T-cell (primary cell): Measurements from ENCODE around the gene ANKRD52. TPM values are rescaled to one million over a fixed set of nuclear protein-coding genes. Genes with fewer than 3 reads are reported as not detected.

Experiments
- ATAC-seq, 4 experiments: fragments of 200-7000 bp in 3 of 4; fragments of 150-1000 bp in 1 of 4; cut with Tn5 transposase; replicated peaks in 1 of 4; 1 replicate in 3 of 4; 2 replicates in 1 of 4; pipeline ENCODE4 v1.10.0; 2021; ENCODE audit warnings: moderate library complexity in 3 of 4, mild to moderate bottlenecking in 2 of 4, moderate number of reproducible peaks in 1 of 4
- CTCF ChIA-PET, 2 donors: fragments of 300-600 bp; sonication (Branson Sonifier 250); formaldehyde crosslinking; loops; one replicate each; lab custom pipeline; 2022; ENCODE audit warnings: antibody characterized with exemption in 2 of 2; lab: Charles Lee
- POLR2A ChIA-PET, 2 donors: fragments of 300-600 bp; sonication (Branson Sonifier 250); formaldehyde crosslinking; loops; one replicate each; lab custom pipeline; 2022; ENCODE audit warnings: antibody characterized with exemption in 2 of 2; lab: Charles Lee
- DNase-seq, 35 experiments: peaks; one replicate each; pipeline versions ENCODE4 v3.0.0 to v3.0.0-alpha.2; 2013 to 2023
- H3K27ac ChIP-seq: one replicate; pipeline ENCODE4 v1.5.1; 2013; ENCODE audit warnings: low read length
- H3K27me3 ChIP-seq, 2 experiments: replicated peaks in 1 of 2; 1 replicate in 1 of 2; 2 replicates in 1 of 2; pipeline versions ENCODE4 v1.6.1 to v1.7.0; 2013; ENCODE audit warnings: low read length in 1 of 2, mixed read lengths in 1 of 2; ENCODE audit not compliant: control insufficient read depth in 2 of 2, insufficient read depth in 2 of 2; ENCODE audit errors: extremely low read depth in 1 of 2
- H3K36me3 ChIP-seq, 2 donors: 1 replicate in 1 of 2; 2 replicates in 1 of 2; pipeline versions ENCODE4 v1.6.1 to v1.7.0; 2013; ENCODE audit warnings: low read length in 1 of 2; ENCODE audit not compliant: control insufficient read depth in 2 of 2, insufficient read depth in 1 of 2; ENCODE audit errors: extremely low read depth in 1 of 2
- H3K4me1 ChIP-seq, 2 experiments: 1 replicate in 1 of 2; 2 replicates in 1 of 2; pipeline versions ENCODE4 v1.6.1 to v1.7.0; 2013; ENCODE audit warnings: low read length in 2 of 2, mixed read lengths in 1 of 2; ENCODE audit not compliant: insufficient read depth in 2 of 2, control insufficient read depth in 1 of 2; ENCODE audit errors: extremely low read depth in 1 of 2
- H3K4me3 ChIP-seq, 2 donors: 1 replicate in 1 of 2; 2 replicates in 1 of 2; pipeline versions ENCODE4 v1.5.1 to v1.7.0; 2013; ENCODE audit warnings: mild to moderate bottlenecking in 2 of 2, low read length in 1 of 2, moderate library complexity in 1 of 2; ENCODE audit not compliant: control insufficient read depth in 1 of 2; ENCODE audit errors: extremely low read depth in 1 of 2
- H3K9me3 ChIP-seq: 2 replicates; pipeline ENCODE4 v1.7.0; 2013
- H3K27ac Mint-ChIP-seq, 2 donors: one replicate each; pipeline ENCODE4 v1.8.0; 2020 to 2021; ENCODE audit warnings: mild to moderate bottlenecking in 2 of 2, mixed read lengths in 2 of 2
- H3K27me3 Mint-ChIP-seq, 2 donors: one replicate each; pipeline ENCODE4 v1.8.0; 2021 to 2022; ENCODE audit warnings: mixed read lengths in 2 of 2
- H3K36me3 Mint-ChIP-seq: one replicate; pipeline ENCODE4 v1.8.0; 2021; ENCODE audit warnings: mixed read lengths
- H3K4me1 Mint-ChIP-seq, 3 donors: one replicate each; pipeline ENCODE4 v1.8.0; 2020 to 2022; ENCODE audit warnings: mixed read lengths in 3 of 3, mild to moderate bottlenecking in 1 of 3
- H3K4me3 Mint-ChIP-seq, 3 donors: one replicate each; pipeline ENCODE4 v1.8.0; 2020 to 2022; ENCODE audit warnings: mild to moderate bottlenecking in 3 of 3, mixed read lengths in 3 of 3, moderate library complexity in 3 of 3
- H3K9me3 Mint-ChIP-seq, 3 donors: one replicate each; pipeline ENCODE4 v1.8.0; 2020 to 2022; ENCODE audit warnings: mixed read lengths in 3 of 3
- WGBS: methylation state at CpG from one replicate; pipeline ENCODE4 v1.1.5; 2013; ENCODE audit warnings: missing lambda C conversion rate; ENCODE audit not compliant: insufficient coverage; 5-methylcytosine and 5-hydroxymethylcytosine counted together
- total RNA-seq, 35 experiments: library from RNA in 6 of 35; stranded (reverse) in 6 of 35; fragments of 120-200 nt in 1 of 35; gene quantifications; one replicate each; pipeline versions ENCODE4 v1.2.1 to v1.2.4 and lab custom pipeline; 2013 to 2026

ANKRD52 gene
- total RNA-seq, 5 donors from 2014 or later (not counting 1 experiment from before 2014, with no cell fraction given), result 35.8 to 51.0 (median 43.1) TPM

- H3K4me1 ChIP-seq, result peaks cover 18 to 49% of the 10 kb centered on the region in 2 experiments
- Mint-ChIP-seq H3K4me1 (peaks cover 48 to 50% (median 50%) of the 10 kb centered on the region in 3 donors), H3K4me3 (peak overlapping the region; percentile 19 to 47 (median 31)), H3K27me3 (no peaks in the 10 kb centered on the region), H3K27ac (no peak overlapping the region), H3K9me3 (no peaks in the 10 kb centered on the region), H3K36me3 (peaks cover 5% of the 10 kb centered on the region)
- H3K9me3 ChIP-seq, result no peaks in the 10 kb centered on the region
- WGBS, result 100% methylated on average over 2 of the region's 9 CpGs
- H3K27ac ChIP-seq, result no peak overlapping the region
- DNase-seq (no peak), ATAC-seq (no peak)
- CTCF ChIA-PET, result no interaction called here
- peaks cover 3 to 13% of the 10 kb centered on the region in 2 donors for H3K36me3 ChIP-seq
- H3K4me3 ChIP-seq, result no peak overlapping the region
- POLR2A ChIA-PET, result no interaction called here
- H3K27me3 ChIP-seq, result no peaks in the 10 kb centered on the region
Observed at GRCh38 chr12:56219840-56220239, 38.3 kb downstream of the ANKRD52 start.

- H3K27me3 ChIP-seq, result no peaks in the 10 kb centered on the region
Observed at GRCh38 chr12:56216461-56216860, 41.7 kb downstream of the ANKRD52 start.

GRCh38 chr12:56213878-56214277 lies 44.3 kb downstream of the ANKRD52 start:
- Mint-ChIP-seq H3K27me3 (no peaks in the 10 kb centered on the region), H3K9me3 (no peaks in the 10 kb centered on the region), H3K4me1 (peaks cover 6 to 11% (median 8%) of the 10 kb centered on the region in 3 donors), H3K36me3 (peaks cover 35% of the 10 kb centered on the region), H3K27ac (no peak overlapping the region), H3K4me3 (no peak overlapping the region)
- H3K27me3 ChIP-seq, result no peaks in the 10 kb centered on the region
- ATAC-seq (no peak), DNase-seq (no peak)
- peaks cover 12 to 56% of the 10 kb centered on the region in 2 donors for H3K36me3 ChIP-seq
- ChIA-PET CTCF (interaction anchor here in 1 of 2 donors (1.5 kb wide), 1 partner anchor 8 kb away, joined by 5 read pairs; the partner anchor contains the start of gene RNF41), POLR2A (interaction anchor here (0.7 kb wide), 2 partner anchors 8 to 55 kb away, joined by 3 to 7 read pairs; partner anchors contain the start of gene MYL6 (in 1 of the 2))
- no peak overlapping the region for H3K4me3 ChIP-seq
- no peaks in the 10 kb centered on the region for H3K9me3 ChIP-seq
- H3K4me1 ChIP-seq, result no peaks in the 10 kb centered on the region
- 88% methylated on average over 4 of the region's 5 CpGs for WGBS
- H3K27ac ChIP-seq, result no peak overlapping the region

More at GRCh38 chr12:56216461-56216860, 41.7 kb downstream of the ANKRD52 start:
- Mint-ChIP-seq H3K4me3 (no peak overlapping the region), H3K27ac (no peak overlapping the region), H3K36me3 (peaks cover 23% of the 10 kb centered on the region), H3K27me3 (no peaks in the 10 kb centered on the region), H3K4me1 (peaks cover 19 to 24% (median 20%) of the 10 kb centered on the region in 3 donors), H3K9me3 (no peaks in the 10 kb centered on the region)
- Histone ChIP-seq H3K27ac (no peak overlapping the region), H3K9me3 (no peaks in the 10 kb centered on the region), H3K36me3 (peaks cover 6 to 42% of the 10 kb centered on the region in 2 donors), H3K4me3 (no peak overlapping the region), H3K4me1 (peaks cover 6 to 20% of the 10 kb centered on the region in 2 experiments)
- ChIA-PET POLR2A (interaction anchor here (0.5 to 0.7 kb wide), 4 partner anchors 17 to 249 kb away, joined by 3 to 5 read pairs (median 4); partner anchors contain the start of gene SMARCC2 (in 1 of the 2)), CTCF (interaction anchor here (0.5 to 0.9 kb wide), 4 partner anchors 10 to 92 kb away, joined by 3 to 5 read pairs (median 4); no protein-coding TSS in a partner anchor)
- ATAC-seq (no peak), DNase-seq (no peak)
- no CpG with 5 or more reads among the region's 3 CpGs for WGBS

GRCh38 chr12:56212361-56212760 lies 45.8 kb downstream of the ANKRD52 start:
- no CpG with 5 or more reads among the region's 1 CpG for WGBS
- Mint-ChIP-seq H3K9me3 (no peaks in the 10 kb centered on the region), H3K4me1 (peaks cover 6 to 11% (median 8%) of the 10 kb centered on the region in 3 donors), H3K27ac (no peak overlapping the region), H3K4me3 (no peak overlapping the region), H3K27me3 (no peaks in the 10 kb centered on the region), H3K36me3 (peaks cover 44% of the 10 kb centered on the region)
- ChIA-PET POLR2A (interaction anchor here in 1 of 2 donors (0.6 kb wide), 1 partner anchor 57 kb away, joined by 4 read pairs; no protein-coding TSS in a partner anchor), CTCF (interaction anchor here in 1 of 2 donors (0.6 to 1.5 kb wide), 2 partner anchors 10 to 1506 kb away, joined by 4 to 5 read pairs; partner anchors contain the start of gene RNF41)
- H3K27me3 ChIP-seq, result no peaks in the 10 kb centered on the region
- no peaks in the 10 kb centered on the region for H3K4me1 ChIP-seq
- no peak overlapping the region for H3K4me3 ChIP-seq
- ATAC-seq, result no peak
- H3K27ac ChIP-seq, result no peak overlapping the region
- H3K36me3 ChIP-seq, result peaks cover 12 to 66% of the 10 kb centered on the region in 2 donors
- DNase-seq, result no peak
- H3K9me3 ChIP-seq, result no peaks in the 10 kb centered on the region

GRCh38 chr12:56208006-56208405 lies 50.2 kb downstream of the ANKRD52 start:
- ATAC-seq, result no peak
- Histone ChIP-seq H3K27ac (no peak overlapping the region), H3K4me1 (no peaks in the 10 kb centered on the region), H3K9me3 (no peaks in the 10 kb centered on the region), H3K27me3 (no peaks in the 10 kb centered on the region), H3K36me3 (peaks cover 9 to 60% of the 10 kb centered on the region in 2 donors), H3K4me3 (no peak overlapping the region)
- Mint-ChIP-seq H3K4me3 (no peak overlapping the region), H3K9me3 (no peaks in the 10 kb centered on the region), H3K4me1 (peaks cover 0 to 2% (median 0%) of the 10 kb centered on the region in 3 donors), H3K36me3 (peaks cover 46% of the 10 kb centered on the region), H3K27ac (no peak overlapping the region), H3K27me3 (no peaks in the 10 kb centered on the region)
- DNase-seq, result no peak
- POLR2A ChIA-PET, result no interaction called here
- CTCF ChIA-PET, result interaction anchor here (0.7 to 0.8 kb wide), 2 partner anchors 15 to 256 kb away, joined by 3 to 4 read pairs; no protein-coding TSS in a partner anchor
- WGBS, result 97% methylated on average over 6 of the region's 6 CpGs

GRCh38 chr12:56206452-56207166 lies 51.6 kb downstream of the ANKRD52 start:
- Mint-ChIP-seq H3K27ac (peak overlapping the region; percentile 22 to 45), H3K36me3 (peaks cover 37% of the 10 kb centered on the region), H3K4me3 (no peak overlapping the region), H3K9me3 (no peaks in the 10 kb centered on the region), H3K4me1 (peaks cover 0 to 7% (median 1%) of the 10 kb centered on the region in 3 donors), H3K27me3 (no peaks in the 10 kb centered on the region)
- ChIA-PET POLR2A (interaction anchor here in 1 of 2 donors (0.5 kb wide), 1 partner anchor 291 kb away, joined by 3 read pairs; no protein-coding TSS in a partner anchor), CTCF (interaction anchor here in 1 of 2 donors (0.6 to 3.9 kb wide), 7 partner anchors 10 to 257 kb away, joined by 3 to 21 read pairs (median 4); partner anchors contain the start of genes ANKRD52 and RNF41)
- WGBS, result 93% methylated on average over 6 of the region's 14 CpGs
- peak; percentile 48 to 72 (median 63) for ATAC-seq
- DNase-seq, result peak in 19 of 35 experiments; percentile 16 to 52 (median 26)
- Histone ChIP-seq H3K4me3 (no peak overlapping the region), H3K27ac (no peak overlapping the region), H3K9me3 (no peaks in the 10 kb centered on the region), H3K27me3 (no peaks in the 10 kb centered on the region), H3K4me1 (no peaks in the 10 kb centered on the region), H3K36me3 (peaks cover 7 to 48% of the 10 kb centered on the region in 2 donors)
